DMS 273 treated with DMSO at 0.1 percent for 48 hours (cell line): ENCODE measurements around the gene GCNT1.
A peak's percentile ranks its signal among the peaks of the same experiment; 100 is the strongest.
"Not testable (repeated sequence)": the region's sequence is repeated elsewhere in the genome, so short reads cannot be mapped to it uniquely, and the experiment has no call there.

Experiments used
- DNase-seq: peaks from one replicate; lab custom pipeline; 2025; lab: John Stamatoyannopoulos, UW

The GCNT1 gene

GRCh38 chr9:76443887-76444286 is 15.1 kb upstream of the GCNT1 start:
- DNase-seq = no peak

DNA sequence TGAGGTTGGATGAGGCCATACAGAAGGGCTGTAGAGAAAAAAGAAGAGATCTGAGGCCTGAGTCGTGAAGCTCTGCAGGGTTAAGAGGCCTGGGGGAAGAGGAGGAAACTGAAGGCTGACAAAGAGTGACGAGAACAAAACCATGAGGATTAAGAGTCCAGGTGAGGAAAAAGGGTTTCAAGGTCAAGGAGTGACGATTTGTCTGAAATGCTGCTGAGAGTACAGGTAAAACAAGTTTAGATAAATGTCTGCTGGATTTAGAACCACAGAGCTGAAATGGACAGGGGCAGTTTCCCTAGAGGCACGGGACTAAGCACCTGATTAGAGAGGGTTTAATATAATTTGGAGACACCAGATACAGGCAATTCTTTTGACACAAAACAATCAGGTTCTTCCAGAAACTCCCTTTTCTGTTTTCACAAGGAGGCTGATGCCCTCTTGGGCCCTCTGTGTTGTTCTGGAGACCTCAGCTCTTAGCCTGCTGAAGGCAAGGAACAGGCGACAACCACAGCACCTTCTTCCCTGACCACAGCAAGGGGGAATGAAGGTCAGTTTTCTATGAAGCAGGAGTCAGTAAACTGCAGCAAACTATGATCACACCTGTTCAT is 14.6 kb upstream of the GCNT1 start:
- DNase-seq = no peak

DNA sequence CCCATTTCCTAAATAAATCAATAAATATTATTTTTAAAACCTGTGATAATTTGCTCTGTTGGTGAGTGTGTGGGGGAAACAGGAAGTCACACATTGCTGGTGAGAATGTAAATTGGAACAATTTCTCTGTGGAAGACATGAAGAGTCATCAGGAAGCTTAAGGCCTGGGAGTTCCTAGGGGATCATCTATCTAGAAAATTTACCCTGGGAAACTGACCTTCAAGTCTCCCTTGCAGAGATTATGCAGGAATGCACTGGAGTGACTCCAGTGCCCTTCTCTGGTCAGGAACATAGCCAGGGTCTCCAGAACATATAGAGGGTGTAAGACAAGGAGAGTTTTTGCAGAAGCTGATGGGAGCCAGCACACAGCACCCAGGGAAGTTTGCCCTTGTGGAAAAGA is 13.0 kb upstream of the GCNT1 start:
- DNase-seq = no peak

DNA sequence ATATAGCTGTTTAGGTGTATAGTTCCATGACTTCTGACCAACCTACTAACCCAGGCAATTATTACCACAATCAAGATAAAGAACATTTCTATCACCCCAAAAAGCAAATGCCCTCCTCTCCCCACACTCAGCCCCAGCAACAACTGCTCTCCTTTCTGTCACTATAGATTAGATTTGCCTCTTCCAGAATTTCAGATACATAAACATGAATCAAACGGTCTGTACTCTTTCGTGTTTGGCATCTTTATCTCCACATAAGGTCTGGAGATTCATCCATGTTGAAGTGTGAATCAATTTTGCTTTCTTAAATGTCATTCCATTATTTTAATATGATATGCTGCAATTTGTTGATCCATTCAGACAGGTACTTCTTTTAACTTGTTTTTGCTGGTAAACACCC is 10.5 kb upstream of the GCNT1 start:
- DNase-seq = no peak

GRCh38 chr9:76451234-76451633 is 7.7 kb upstream of the GCNT1 start:
- no peak for DNase-seq

DNA sequence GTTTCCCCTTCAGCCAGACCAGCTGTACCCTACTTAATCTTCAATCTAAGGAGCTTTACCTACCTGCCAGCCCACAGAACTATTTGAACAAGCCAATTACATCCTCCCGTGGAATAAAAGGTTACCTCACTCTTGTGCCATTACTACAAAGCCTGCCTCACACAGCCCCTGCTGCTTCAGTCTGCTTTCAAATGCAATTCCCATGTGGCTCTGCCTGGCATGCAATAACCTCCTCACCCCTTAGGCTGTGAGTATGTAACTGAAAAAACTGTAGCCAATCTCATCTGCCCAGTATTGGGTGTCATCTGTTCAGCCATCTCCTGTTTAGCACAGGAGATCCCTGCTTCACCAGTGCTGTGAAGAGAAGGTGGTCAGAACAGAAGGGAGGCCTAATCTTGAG is 6.1 kb upstream of the GCNT1 start:
- DNase-seq = no peak

DNA sequence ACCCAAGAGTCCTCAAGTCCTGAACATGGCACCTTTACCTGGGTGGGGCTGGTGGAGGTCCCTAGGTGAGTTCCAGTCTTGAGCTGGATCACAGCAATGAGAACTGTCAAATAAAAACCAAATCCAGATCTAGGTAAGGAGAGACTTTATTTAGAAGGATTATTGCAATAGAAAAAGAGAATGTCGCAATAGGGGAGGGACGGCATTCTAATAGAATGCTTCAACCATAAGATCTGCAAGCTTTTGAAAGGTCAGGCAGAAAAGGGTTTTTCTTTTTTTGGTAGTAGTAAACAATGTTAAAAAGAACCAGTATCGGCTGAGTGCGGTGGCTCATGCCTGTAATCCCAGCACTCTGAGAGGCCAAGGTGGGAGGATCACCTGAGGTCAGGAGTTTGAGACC is 5.2 kb upstream of the GCNT1 start:
- DNase-seq = no peak

DNA sequence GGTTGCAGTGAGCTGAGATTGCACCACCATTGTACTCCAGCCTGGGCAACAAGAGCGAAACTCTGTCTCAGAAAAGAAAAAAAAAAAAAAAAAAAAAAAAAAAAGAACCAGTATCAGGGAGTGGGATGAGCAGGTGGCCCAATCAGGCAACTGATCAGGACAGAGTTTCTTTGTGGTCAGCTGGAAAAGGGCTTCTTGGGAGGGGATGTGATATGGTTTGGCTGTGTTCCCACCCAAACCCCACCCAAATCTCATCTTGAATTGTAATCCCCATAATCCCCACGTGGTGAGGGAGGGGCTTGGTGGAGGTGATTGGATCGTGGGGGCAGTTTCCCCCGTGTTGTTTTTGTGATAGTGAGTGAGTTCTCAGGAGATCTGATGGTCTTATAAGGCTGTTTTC is 4.7 kb upstream of the GCNT1 start:
- no peak for DNase-seq

DNA sequence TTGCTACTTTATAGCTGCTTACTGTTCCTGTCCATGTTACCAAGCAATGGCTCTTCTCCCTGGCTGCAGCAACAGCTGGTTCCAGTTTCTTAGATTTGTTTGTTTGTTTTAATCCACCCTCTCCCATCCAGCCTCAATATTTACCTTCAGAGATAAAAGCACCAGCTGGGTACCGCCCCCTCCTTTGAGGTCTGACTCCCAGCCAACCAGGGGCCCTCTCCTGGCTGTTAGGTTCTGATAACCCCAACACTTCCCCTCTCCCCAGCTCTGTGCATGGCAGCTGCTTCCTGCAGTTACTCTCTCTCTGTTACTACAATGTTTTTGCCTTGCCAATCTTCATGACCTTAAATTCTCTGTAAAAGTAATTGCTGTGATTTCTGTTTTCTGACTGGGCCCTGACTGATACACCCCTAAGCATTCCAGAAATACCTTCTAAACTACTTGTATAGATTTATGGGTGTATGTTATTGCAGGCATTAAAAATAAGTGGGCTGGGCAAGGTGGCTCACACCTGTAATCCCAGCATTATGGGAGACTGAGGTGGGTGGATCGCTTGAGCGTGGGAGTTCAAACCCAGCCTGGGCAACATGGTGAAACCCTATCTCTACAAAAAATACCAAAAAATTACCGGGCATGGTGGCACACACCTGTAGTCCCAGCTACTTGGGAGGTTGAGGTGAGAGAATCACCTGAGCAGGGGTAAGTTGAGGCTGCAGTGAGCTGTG is 2.6 kb upstream of the GCNT1 start:
- DNase-seq = no peak

DNA sequence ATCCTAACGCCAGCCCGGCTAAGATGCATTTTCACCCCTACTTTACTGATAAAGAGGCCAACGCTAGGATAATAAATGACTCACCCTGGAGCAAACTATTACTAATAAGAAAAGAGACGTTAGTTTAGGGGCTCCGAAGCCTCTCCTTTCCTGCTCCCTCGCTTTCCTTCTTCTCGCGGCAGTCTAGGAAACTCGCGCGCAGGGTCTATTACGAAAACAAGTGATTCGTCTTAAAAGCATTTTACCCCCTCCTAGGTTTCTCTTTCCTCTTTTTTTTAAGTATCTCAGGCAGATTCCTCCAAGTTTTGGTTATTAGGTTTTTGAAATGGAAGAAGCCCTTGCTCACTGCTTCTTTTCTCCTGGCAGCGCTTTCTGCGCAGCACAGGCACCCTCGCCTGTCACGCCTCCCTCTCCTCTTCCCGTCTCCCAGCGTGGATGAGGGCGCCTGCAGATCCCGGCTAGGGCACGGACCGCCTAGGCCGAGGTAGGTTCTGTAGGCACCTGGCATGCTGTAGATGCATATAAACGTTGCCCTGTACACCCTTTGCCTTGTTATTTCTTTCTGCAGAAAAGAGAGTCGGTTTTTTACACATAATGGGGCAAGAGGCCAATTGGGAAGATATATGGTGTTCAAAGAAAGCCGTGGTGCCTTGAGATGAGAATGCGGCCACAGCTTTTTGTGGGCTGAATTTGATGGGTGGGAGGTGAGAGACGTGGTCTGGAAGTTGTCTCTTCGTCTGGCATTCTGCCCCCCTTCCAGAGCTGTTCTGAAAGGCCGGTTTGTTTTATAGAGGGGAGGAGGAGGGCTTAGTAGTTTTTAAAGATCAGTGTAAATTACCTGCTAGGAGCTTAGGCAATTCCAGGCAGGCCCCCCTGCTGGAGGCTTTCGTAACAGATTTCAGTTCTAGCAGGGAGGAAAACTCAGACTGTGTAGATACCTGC is 983 bp downstream of the GCNT1 start:
- DNase-seq = peak; percentile 7

GRCh38 chr9:76462126-76462525 is 3.1 kb downstream of the GCNT1 start:
- no peak for DNase-seq

DNA sequence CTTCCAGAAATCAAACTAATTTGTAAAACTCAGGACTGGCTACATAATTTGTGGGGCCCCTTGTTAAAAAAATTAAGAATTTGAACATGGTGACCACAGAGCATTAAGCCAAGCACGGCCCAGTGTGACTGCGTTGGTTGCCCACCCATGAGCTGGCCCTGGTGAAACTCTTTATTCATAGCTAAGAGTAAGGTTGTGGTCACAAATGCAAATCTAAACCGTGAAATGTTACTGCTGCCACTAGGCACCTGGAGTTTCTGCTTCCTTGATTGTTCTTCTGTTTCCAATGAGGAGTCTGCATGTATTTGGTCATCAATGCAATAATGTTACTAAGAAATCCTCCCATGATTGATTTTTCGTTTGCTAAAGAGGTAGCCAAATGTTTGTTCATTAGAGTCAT is 4.2 kb downstream of the GCNT1 start:
- DNase-seq = no peak

DNA sequence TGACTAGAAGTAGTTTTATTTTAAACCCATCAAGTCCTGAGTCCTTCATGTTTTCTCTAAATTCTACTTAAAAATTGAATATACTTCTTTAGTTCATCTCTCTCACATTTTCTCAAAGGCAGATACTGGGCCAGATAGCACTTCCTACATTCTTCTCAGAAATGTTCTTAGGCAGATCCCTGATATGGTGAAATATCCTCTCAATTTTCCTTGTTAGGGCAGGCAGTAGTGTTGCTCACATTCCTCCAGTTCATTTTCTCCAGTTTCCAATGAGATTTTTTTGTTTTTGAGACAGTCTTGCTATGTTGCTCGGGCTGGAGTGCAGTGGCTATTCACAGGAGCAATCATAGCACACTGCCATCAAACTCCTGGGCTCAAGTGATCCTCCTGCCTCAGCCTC is 5.7 kb downstream of the GCNT1 start:
- DNase-seq = no peak

- no peak for DNase-seq
Measured at GRCh38 chr9:76465442-76466298, 6.7 kb downstream of the GCNT1 start.

DNA sequence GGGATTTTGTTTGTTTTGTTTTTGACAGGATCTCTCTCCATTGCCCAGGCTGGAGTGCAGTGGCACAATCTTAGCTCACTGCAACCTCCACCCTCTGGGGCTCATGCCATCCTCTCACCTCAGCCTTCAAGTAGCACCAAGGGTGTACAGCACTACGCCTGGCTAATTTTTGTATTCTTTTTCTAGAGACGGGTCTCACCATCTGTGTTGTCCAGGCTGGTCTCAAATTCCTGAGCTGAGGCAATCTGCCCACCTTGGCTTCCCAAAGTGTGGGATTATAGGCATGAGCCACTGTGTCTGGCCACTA is 7.3 kb downstream of the GCNT1 start:
- no peak for DNase-seq

GRCh38 chr9:76474419-76474818 is 15.4 kb downstream of the GCNT1 start:
- no peak for DNase-seq

DNA sequence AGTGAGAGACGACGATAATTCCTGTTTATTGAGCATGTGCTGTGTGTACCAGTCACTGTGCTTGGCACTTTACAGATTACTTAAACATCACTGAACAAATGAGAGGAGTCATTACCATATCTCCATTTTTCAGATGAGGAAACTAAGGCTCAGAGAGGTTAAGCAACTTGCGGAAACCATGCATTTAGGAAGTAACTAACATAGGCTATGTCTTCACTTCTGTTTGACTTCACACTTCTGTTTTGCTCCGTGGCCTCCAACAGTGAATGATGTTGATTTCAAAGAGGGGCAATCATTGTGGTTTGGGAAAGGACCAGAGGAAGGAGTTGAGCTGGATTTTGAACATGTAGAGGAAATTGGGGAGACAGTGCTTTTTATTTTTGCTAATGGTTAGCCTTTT is 16.7 kb downstream of the GCNT1 start:
- DNase-seq = no peak

DNA sequence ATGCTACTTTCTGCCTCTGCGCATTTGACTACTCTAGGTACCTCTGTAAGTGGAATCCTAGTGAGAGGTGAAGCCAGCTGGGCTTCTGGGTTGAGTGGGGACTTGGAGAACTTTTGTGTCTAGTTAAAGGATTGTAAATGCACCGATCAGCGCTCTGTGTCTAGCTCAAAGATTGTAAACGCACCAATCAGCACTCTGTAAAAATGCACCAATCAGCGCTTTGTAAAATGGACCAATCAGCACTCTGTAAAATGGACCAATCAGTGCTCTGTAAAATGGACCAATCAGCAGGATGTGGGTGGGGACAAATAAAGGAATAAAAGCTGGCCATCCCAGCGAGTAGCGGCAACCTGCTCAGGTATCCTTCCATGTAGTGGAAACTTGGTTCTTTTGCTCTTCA is 18.8 kb downstream of the GCNT1 start:
- not testable (repeated sequence) for DNase-seq

GRCh38 chr9:76478226-76478625 is 19.2 kb downstream of the GCNT1 start:
- no peak for DNase-seq

GRCh38 chr9:76479337-76479736 is 20.4 kb downstream of the GCNT1 start:
- DNase-seq = not testable (repeated sequence)

- no peak for DNase-seq
Measured at GRCh38 chr9:76486151-76486550, 27.2 kb downstream of the GCNT1 start.
